Loucy (cell line): ENCODE measurements around the gene UPF1.

Experiments used
- EZH2phosphoT487 ChIP-seq: fragments of 200-600 bp; IDR thresholded peaks from 2 replicates; pipeline ENCODE4 v1.6.1; 2018; ENCODE audit warnings: antibody characterized with exemption, mild to moderate bottlenecking, moderate library complexity, borderline replicate concordance
- TF ChIP-seq, protein P1 (sequence below): fragments of 200-600 bp; sonication (generic); conservative IDR thresholded peaks from 2 replicates; pipeline ENCODE4 v1.5.1; 2014; ENCODE audit warnings: mild to moderate bottlenecking, antibody characterized with exemption, low read length

DNA sequence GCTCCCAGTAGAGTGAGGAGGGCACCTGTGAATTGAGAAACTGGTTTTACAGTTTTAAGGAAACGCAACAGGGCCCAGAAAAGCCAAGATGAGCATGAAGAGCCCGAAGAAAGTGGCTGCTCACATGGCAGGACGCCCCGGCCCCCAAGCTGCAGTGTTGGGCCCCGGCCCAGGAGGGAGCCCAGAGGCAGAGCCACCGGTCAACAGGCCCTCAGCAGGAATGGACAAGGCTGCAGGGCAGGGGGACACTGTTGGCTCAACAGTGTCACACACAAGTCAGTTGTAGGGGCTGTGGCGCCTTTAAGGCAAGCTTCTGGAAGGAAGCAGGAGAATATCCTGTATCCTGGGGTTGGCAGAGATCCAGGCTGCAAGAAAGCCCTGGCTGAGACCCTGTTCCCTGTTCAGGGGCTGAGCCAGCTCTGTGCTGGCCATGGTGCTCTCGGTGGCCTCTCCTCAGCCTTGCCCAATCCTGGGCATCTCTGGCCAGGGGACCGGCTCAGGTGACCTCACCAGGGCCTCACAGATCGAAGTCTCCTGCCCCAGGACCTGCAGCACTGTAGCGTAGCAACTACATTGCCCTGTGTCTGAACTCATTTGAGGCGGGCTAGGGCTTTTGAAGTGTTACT lies 28.0 kb downstream of the UPF1 start:
- TF ChIP-seq, protein P1, sequence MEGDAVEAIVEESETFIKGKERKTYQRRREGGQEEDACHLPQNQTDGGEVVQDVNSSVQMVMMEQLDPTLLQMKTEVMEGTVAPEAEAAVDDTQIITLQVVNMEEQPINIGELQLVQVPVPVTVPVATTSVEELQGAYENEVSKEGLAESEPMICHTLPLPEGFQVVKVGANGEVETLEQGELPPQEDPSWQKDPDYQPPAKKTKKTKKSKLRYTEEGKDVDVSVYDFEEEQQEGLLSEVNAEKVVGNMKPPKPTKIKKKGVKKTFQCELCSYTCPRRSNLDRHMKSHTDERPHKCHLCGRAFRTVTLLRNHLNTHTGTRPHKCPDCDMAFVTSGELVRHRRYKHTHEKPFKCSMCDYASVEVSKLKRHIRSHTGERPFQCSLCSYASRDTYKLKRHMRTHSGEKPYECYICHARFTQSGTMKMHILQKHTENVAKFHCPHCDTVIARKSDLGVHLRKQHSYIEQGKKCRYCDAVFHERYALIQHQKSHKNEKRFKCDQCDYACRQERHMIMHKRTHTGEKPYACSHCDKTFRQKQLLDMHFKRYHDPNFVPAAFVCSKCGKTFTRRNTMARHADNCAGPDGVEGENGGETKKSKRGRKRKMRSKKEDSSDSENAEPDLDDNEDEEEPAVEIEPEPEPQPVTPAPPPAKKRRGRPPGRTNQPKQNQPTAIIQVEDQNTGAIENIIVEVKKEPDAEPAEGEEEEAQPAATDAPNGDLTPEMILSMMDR = no peak
- no peak for TF ChIP-seq EZH2phosphoT487
